ENCODE results near the gene BCLAF3.

- TF ChIP-seq CTCF (IDR thresholded peaks at IDR 0.05 in 8 of 11, conservative IDR thresholded peaks at IDR 0.05 in 3 of 11), result no peak
- no peak for TF ChIP-seq POLR2AphosphoS5 (IDR thresholded peaks at IDR 0.05)
These were observed 8.9 kb downstream of the BCLAF3 start for GRCh38 chrX:19981947-19982346.

Measured in spleen (tissue), 7 donors.